T-cell (primary cell): Measurements from ENCODE around the gene SETDB2. TPM values are rescaled to one million over a fixed set of nuclear protein-coding genes. Genes with fewer than 3 reads are reported as not detected.

Experiments used
- ATAC-seq, 4 experiments: fragments of 200-7000 bp in 3 of 4; fragments of 150-1000 bp in 1 of 4; cut with Tn5 transposase; replicated peaks in 1 of 4; 1 replicate in 3 of 4; 2 replicates in 1 of 4; pipeline ENCODE4 v1.10.0; 2021; ENCODE audit warnings: moderate library complexity in 3 of 4, mild to moderate bottlenecking in 2 of 4, moderate number of reproducible peaks in 1 of 4
- CTCF ChIA-PET, 2 donors: fragments of 300-600 bp; sonication (Branson Sonifier 250); formaldehyde crosslinking; loops; one replicate each; lab custom pipeline; 2022; ENCODE audit warnings: antibody characterized with exemption in 2 of 2; lab: Charles Lee
- POLR2A ChIA-PET, 2 donors: fragments of 300-600 bp; sonication (Branson Sonifier 250); formaldehyde crosslinking; loops; one replicate each; lab custom pipeline; 2022; ENCODE audit warnings: antibody characterized with exemption in 2 of 2; lab: Charles Lee
- DNase-seq, 35 experiments: peaks; one replicate each; pipeline versions ENCODE4 v3.0.0 to v3.0.0-alpha.2; 2013 to 2023
- H3K27ac ChIP-seq: one replicate; pipeline ENCODE4 v1.5.1; 2013; ENCODE audit warnings: low read length
- H3K27me3 ChIP-seq, 2 experiments: replicated peaks in 1 of 2; 1 replicate in 1 of 2; 2 replicates in 1 of 2; pipeline versions ENCODE4 v1.6.1 to v1.7.0; 2013; ENCODE audit warnings: low read length in 1 of 2, mixed read lengths in 1 of 2; ENCODE audit not compliant: control insufficient read depth in 2 of 2, insufficient read depth in 2 of 2; ENCODE audit errors: extremely low read depth in 1 of 2
- H3K36me3 ChIP-seq, 2 donors: 1 replicate in 1 of 2; 2 replicates in 1 of 2; pipeline versions ENCODE4 v1.6.1 to v1.7.0; 2013; ENCODE audit warnings: low read length in 1 of 2; ENCODE audit not compliant: control insufficient read depth in 2 of 2, insufficient read depth in 1 of 2; ENCODE audit errors: extremely low read depth in 1 of 2
- H3K4me1 ChIP-seq, 2 experiments: 1 replicate in 1 of 2; 2 replicates in 1 of 2; pipeline versions ENCODE4 v1.6.1 to v1.7.0; 2013; ENCODE audit warnings: low read length in 2 of 2, mixed read lengths in 1 of 2; ENCODE audit not compliant: insufficient read depth in 2 of 2, control insufficient read depth in 1 of 2; ENCODE audit errors: extremely low read depth in 1 of 2
- H3K4me3 ChIP-seq, 2 donors: 1 replicate in 1 of 2; 2 replicates in 1 of 2; pipeline versions ENCODE4 v1.5.1 to v1.7.0; 2013; ENCODE audit warnings: mild to moderate bottlenecking in 2 of 2, low read length in 1 of 2, moderate library complexity in 1 of 2; ENCODE audit not compliant: control insufficient read depth in 1 of 2; ENCODE audit errors: extremely low read depth in 1 of 2
- H3K9me3 ChIP-seq: 2 replicates; pipeline ENCODE4 v1.7.0; 2013
- H3K27ac Mint-ChIP-seq, 2 donors: one replicate each; pipeline ENCODE4 v1.8.0; 2020 to 2021; ENCODE audit warnings: mild to moderate bottlenecking in 2 of 2, mixed read lengths in 2 of 2
- H3K27me3 Mint-ChIP-seq, 2 donors: one replicate each; pipeline ENCODE4 v1.8.0; 2021 to 2022; ENCODE audit warnings: mixed read lengths in 2 of 2
- H3K36me3 Mint-ChIP-seq: one replicate; pipeline ENCODE4 v1.8.0; 2021; ENCODE audit warnings: mixed read lengths
- H3K4me1 Mint-ChIP-seq, 3 donors: one replicate each; pipeline ENCODE4 v1.8.0; 2020 to 2022; ENCODE audit warnings: mixed read lengths in 3 of 3, mild to moderate bottlenecking in 1 of 3
- H3K4me3 Mint-ChIP-seq, 3 donors: one replicate each; pipeline ENCODE4 v1.8.0; 2020 to 2022; ENCODE audit warnings: mild to moderate bottlenecking in 3 of 3, mixed read lengths in 3 of 3, moderate library complexity in 3 of 3
- H3K9me3 Mint-ChIP-seq, 3 donors: one replicate each; pipeline ENCODE4 v1.8.0; 2020 to 2022; ENCODE audit warnings: mixed read lengths in 3 of 3
- WGBS: methylation state at CpG from one replicate; pipeline ENCODE4 v1.1.5; 2013; ENCODE audit warnings: missing lambda C conversion rate; ENCODE audit not compliant: insufficient coverage; 5-methylcytosine and 5-hydroxymethylcytosine counted together
- total RNA-seq, 35 experiments: library from RNA in 6 of 35; stranded (reverse) in 6 of 35; fragments of 120-200 nt in 1 of 35; gene quantifications; one replicate each; pipeline versions ENCODE4 v1.2.1 to v1.2.4 and lab custom pipeline; 2013 to 2026

The SETDB2 gene, protein sequence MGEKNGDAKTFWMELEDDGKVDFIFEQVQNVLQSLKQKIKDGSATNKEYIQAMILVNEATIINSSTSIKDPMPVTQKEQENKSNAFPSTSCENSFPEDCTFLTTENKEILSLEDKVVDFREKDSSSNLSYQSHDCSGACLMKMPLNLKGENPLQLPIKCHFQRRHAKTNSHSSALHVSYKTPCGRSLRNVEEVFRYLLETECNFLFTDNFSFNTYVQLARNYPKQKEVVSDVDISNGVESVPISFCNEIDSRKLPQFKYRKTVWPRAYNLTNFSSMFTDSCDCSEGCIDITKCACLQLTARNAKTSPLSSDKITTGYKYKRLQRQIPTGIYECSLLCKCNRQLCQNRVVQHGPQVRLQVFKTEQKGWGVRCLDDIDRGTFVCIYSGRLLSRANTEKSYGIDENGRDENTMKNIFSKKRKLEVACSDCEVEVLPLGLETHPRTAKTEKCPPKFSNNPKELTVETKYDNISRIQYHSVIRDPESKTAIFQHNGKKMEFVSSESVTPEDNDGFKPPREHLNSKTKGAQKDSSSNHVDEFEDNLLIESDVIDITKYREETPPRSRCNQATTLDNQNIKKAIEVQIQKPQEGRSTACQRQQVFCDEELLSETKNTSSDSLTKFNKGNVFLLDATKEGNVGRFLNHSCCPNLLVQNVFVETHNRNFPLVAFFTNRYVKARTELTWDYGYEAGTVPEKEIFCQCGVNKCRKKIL
- 10 to 100 TPM; 20.0 to 22.2 (median 21.1) TPM for total RNA-seq
- 35.0 TPM for total RNA-seq (2013)
- 27.9 to 111 (median 52.6) reads per million in 29 experiments for total RNA-seq (lab: John Stamatoyannopoulos, UW)

DNA sequence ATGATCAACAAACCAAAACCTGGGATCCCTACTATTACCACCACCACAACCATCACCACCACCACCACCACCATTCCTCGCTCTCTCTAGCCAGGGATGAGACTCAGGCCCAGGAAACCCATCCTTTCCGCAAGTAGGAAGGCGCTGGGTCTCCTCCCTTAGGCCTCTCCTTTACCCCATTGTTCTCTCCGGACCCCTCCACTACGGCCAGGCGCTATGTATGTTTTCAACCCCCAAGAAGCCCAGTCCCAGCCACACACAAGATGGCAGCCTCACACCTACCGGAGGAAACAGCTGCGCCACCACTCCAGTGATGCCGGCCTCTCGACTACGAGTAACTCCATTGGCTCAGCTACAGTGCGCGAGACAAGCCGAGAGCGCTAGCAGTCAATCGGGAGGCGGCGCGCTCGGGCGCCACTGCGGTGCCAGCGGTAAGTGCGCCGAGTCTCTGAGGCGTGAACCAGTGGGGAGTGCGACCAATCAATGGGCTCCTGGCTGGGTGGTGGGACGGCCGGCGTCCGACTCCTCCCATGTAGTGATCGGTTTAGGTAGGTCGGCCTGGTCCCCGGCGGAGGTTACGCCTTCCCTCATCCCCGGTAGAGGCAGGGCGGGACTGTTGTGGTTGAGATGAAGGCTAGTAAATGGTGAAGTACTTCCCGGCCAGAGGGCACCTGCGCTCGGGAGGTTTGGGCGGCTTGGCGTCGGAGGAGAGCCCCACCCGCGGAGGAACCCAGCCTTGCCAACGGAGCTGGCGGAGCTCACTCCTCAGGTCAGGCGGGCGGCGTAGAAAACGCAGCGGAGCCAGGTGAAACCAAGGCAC is at the start of gene SETDB2, which contains the start of gene CAB39L:
Gene SETDB2, plus strand, starts transcription at position 571 of the 820 bp plus-strand sequence. CDS start 7,620 bp downstream, outside the sequence.
Gene CAB39L, minus strand, starts transcription at position 361 of the 820 bp plus-strand sequence. CDS start 61,154 bp downstream, outside the sequence.
- Mint-ChIP-seq H3K27me3 (no peaks in the 10 kb centered on the region), H3K27ac (peak within 1 kb of the TSS; percentile 99), H3K9me3 (no peaks in the 10 kb centered on the region), H3K4me1 (peaks cover 53 to 60% (median 56%) of the 10 kb centered on the region in 3 donors), H3K4me3 (peak within 1 kb of the TSS; percentile 86 to 95 (median 93)), H3K36me3 (no peaks in the 10 kb centered on the region)
- POLR2A ChIA-PET, result interaction anchor here (0.6 to 2.0 kb wide), 7 partner anchors 14 to 682 kb away, joined by 3 to 7 read pairs (median 5); partner anchors contain the start of gene PHF11 (in 2 of the 2)
- H3K36me3 ChIP-seq, result no peaks in the 10 kb centered on the region
- H3K27ac ChIP-seq, result peak within 1 kb of the TSS; percentile 89
- under 1% methylated on average over 49 of the region's 53 CpGs for WGBS
- CTCF ChIA-PET, result interaction anchor here (0.6 to 2.2 kb wide), 10 partner anchors 11 to 1406 kb away, joined by 3 to 9 read pairs (median 3); partner anchors contain the start of genes NUDT15 (in 1 of the 2) and PHF11 (in 1 of the 2)
- ATAC-seq, result peak; percentile 91 to 94 (median 91)
- H3K9me3 ChIP-seq, result no peaks in the 10 kb centered on the region
- no peaks in the 10 kb centered on the region for H3K27me3 ChIP-seq
- peak within 1 kb of the TSS; percentile 90 to 92 for H3K4me3 ChIP-seq
- DNase-seq, result peak; percentile 95 to 100 (median 99)
- H3K4me1 ChIP-seq, result peaks cover 14 to 16% of the 10 kb centered on the region in 2 experiments

DNA sequence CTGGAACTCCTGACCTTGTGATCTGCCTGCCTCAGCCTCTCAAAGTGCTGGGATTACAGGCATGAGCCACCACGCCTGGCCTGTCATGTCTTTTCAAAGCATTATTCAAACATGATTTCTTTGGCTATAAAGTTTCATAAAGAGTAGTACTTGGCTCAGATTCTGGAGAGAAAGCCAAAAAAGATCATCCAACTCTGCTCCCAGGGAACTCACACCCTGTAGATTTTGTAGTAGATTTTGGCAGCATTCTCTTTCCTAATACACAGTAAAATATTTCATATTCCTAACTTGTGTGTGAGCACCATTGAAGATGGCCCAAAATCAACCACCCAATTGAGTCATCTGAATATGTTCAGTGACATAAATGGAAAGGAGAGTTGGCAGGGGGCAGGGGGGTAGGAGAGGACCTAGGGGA is 48.6 kb upstream of the SETDB2 start:
- Histone ChIP-seq H3K9me3 (no peaks in the 10 kb centered on the region), H3K36me3 (no peaks in the 10 kb centered on the region), H3K27me3 (no peaks in the 10 kb centered on the region), H3K4me3 (no peak overlapping the region), H3K27ac (no peak overlapping the region), H3K4me1 (no peaks in the 10 kb centered on the region)
- Mint-ChIP-seq H3K27me3 (peaks cover 0 to 3% of the 10 kb centered on the region in 2 donors), H3K4me3 (no peak overlapping the region), H3K36me3 (peaks cover 4% of the 10 kb centered on the region), H3K27ac (no peak overlapping the region), H3K4me1 (no peaks in the 10 kb centered on the region), H3K9me3 (peaks cover 0 to 5% (median 4%) of the 10 kb centered on the region in 3 donors)
- ChIA-PET POLR2A (no interaction called here), CTCF (no interaction called here)
- ATAC-seq, result no peak
- DNase-seq, result no peak
- WGBS, result no CpG with 5 or more reads among the region's 1 CpG

DNA sequence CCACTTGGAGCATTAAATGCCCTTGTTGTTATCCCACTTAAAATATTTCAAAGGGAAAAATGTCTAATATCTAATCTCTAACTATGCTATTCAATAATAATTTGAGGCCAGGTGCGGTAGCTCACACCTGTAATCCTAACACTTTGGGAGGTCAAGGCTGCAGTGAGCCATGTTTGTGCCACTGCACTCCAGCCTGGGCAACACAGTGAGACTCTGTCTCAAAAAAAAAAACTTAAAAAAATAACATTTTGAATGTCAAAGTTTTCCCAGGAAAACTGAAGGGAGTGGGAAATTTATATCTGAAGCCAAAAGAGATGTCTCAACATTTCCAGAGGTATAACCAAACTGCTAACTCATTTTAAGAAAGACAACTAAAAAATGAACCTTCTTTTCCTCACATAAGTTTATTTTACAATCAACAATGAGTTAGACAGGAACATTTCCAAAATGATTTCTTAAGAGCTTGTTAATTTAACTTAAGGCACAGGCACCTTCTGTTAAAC is 48.1 kb upstream of the SETDB2 start:
- Mint-ChIP-seq H3K4me1 (no peaks in the 10 kb centered on the region), H3K4me3 (no peak overlapping the region), H3K9me3 (peaks cover 0 to 5% (median 4%) of the 10 kb centered on the region in 3 donors), H3K27me3 (peaks cover 0 to 3% of the 10 kb centered on the region in 2 donors), H3K27ac (no peak overlapping the region), H3K36me3 (peaks cover 4% of the 10 kb centered on the region)
- no peak for DNase-seq
- ChIA-PET POLR2A (no interaction called here), CTCF (no interaction called here)
- H3K27me3 ChIP-seq, result no peaks in the 10 kb centered on the region
- 100% methylated on average over 1 of the region's 1 CpG for WGBS
- H3K4me1 ChIP-seq, result no peaks in the 10 kb centered on the region
- H3K36me3 ChIP-seq, result no peaks in the 10 kb centered on the region
- no peak for ATAC-seq
- H3K9me3 ChIP-seq, result no peaks in the 10 kb centered on the region
- H3K4me3 ChIP-seq, result no peak overlapping the region
- H3K27ac ChIP-seq, result no peak overlapping the region

DNA sequence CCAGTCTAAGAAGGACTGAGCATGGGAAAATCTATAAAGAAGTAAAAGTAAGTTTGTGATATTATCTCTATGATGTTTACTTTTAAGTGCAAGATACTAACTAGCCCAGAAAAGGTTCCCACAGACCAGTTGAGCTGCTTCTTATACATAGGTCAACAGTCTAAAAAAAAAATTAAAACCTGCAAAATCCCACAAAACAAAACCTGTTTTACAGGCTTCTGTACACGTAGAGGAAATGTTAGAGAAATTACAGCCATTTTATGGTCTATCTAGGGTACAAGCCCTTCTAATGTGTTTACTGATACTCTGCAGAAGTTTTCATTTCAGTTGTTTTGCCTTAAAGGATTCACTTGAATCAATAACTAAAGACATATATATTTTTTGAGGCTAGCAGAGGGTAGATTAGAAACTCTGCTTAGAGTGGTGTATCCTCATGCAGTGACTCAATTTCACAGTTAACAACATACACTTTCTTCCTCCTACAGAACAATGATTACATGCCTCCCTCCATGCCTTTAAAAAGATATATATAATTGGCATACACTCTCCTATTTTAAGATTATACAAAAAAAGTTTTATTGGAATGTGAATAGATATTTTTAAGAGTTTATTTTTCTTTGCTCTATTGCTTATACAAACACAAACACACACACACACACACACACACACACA is 44.1 kb upstream of the SETDB2 start:
- no CpG with 5 or more reads among the region's 1 CpG for WGBS
- CTCF ChIA-PET, result no interaction called here

DNA sequence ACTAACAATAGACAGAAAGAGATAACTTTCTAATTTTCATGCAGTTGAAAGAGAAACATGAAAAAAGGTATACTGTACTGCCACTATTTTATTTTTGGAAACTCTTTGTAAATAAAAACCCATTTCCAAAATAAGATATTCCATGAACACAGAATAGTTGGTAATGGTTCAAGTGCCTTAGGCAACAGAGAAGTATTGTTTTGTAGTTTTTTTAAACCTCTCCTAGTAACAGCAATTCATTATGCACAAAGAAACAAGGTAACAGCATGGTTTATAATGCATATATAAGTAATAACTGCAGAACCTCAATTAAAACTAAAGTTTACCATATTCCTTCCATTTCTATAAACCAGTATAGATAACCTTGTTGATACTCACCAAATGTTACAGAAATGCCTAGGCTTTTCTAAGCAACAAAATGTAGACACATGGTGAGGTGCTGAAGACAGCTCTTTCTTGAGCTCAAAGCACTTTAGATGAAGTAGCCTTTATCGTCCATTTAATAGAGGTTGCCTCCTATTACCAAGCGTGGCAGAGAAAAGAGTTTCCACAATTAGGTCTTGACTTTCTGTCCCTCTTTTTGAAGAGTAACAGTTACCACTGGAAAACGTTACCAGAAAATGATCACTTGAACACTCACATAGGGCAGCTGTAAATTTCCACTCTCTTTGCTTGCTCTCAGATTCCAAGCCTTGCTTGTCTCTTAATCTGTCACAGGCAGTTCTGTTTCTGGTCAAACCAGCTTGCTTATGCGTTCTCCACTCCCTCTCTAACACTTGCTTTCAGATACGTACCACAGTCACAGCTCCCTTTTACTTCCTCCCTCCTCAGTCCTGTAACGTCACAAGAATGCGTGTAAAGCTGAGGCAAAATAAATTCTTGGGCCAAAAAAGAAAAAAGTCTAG is 43.1 kb upstream of the SETDB2 start:
- Histone ChIP-seq H3K4me3 (no peak overlapping the region), H3K27me3 (no peaks in the 10 kb centered on the region), H3K27ac (no peak overlapping the region), H3K36me3 (no peaks in the 10 kb centered on the region), H3K4me1 (no peaks in the 10 kb centered on the region), H3K9me3 (no peaks in the 10 kb centered on the region)
- Mint-ChIP-seq H3K4me1 (no peaks in the 10 kb centered on the region), H3K36me3 (peaks cover 32% of the 10 kb centered on the region), H3K27ac (no peak overlapping the region), H3K4me3 (no peak overlapping the region), H3K27me3 (peaks cover 0 to 5% of the 10 kb centered on the region in 2 donors), H3K9me3 (peaks cover 17 to 28% (median 18%) of the 10 kb centered on the region in 3 donors)
- no peak for ATAC-seq
- CTCF ChIA-PET, result no interaction called here
- 66% methylated on average over 4 of the region's 7 CpGs for WGBS
- DNase-seq, result no peak
- POLR2A ChIA-PET, result interaction anchor here in 1 of 2 donors (0.6 kb wide), 1 partner anchor 1917 kb away, joined by 4 read pairs; no protein-coding TSS in a partner anchor

More for the DNA sequence above, 44.1 kb upstream of the SETDB2 start:
- no peak overlapping the region for H3K4me3 Mint-ChIP-seq
- Histone ChIP-seq H3K4me1 (no peaks in the 10 kb centered on the region), H3K4me3 (no peak overlapping the region), H3K9me3 (no peaks in the 10 kb centered on the region), H3K27me3 (no peaks in the 10 kb centered on the region), H3K36me3 (no peaks in the 10 kb centered on the region), H3K27ac (no peak overlapping the region)
- POLR2A ChIA-PET, result interaction anchor here in 1 of 2 donors (0.6 kb wide), 1 partner anchor 197 kb away, joined by 3 read pairs; no protein-coding TSS in a partner anchor
- H3K36me3 Mint-ChIP-seq, result peaks cover 23% of the 10 kb centered on the region
- peaks cover 10 to 17% (median 11%) of the 10 kb centered on the region in 3 donors for H3K9me3 Mint-ChIP-seq
- H3K27me3 Mint-ChIP-seq, result peaks cover 0 to 3% of the 10 kb centered on the region in 2 donors
- ATAC-seq (no peak), DNase-seq (no peak)
- H3K27ac Mint-ChIP-seq, result no peak overlapping the region
- H3K4me1 Mint-ChIP-seq, result no peaks in the 10 kb centered on the region
